22Rv1 (cell line): ENCODE results near the gene AXDND1.

Source experiments
- CTCF ChIP-seq: fragments of 450-650 bp; IDR thresholded peaks from 2 replicates; pipeline ENCODE4 v1.5.1; 2017; ENCODE audit warnings: mild to moderate bottlenecking
- ZFX ChIP-seq: fragments of 450-650 bp; IDR thresholded peaks from 2 replicates; pipeline ENCODE4 v1.6.1; 2017; ENCODE audit warnings: antibody characterized with exemption, borderline replicate concordance

DNA sequence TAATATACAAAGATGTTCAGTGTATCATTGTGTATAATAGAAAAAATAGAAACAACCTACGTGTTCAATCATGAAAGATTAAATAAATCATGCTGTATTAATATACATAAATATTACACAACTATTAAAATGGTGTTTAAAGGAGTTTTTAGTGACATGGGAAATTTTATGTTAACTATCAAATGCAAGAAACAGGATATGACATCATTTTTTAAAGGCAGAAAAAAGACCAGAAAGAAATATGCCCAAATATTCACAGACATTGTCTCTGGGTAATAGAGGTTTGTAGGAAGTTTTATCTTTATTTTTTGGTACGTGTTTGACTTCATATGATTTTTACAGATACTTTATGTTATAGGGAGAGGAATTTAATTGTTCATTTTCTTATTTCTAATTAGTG is 176.0 kb downstream of the AXDND1 start:
- no peak for TF ChIP-seq CTCF
- no peak for TF ChIP-seq ZFX
